ENCODE data around the gene PDCD2.
"Not testable (repeated sequence)": the region's sequence is repeated elsewhere in the genome, so short reads cannot be mapped to it uniquely, and the experiment has no call there.

The PDCD2 gene, protein sequence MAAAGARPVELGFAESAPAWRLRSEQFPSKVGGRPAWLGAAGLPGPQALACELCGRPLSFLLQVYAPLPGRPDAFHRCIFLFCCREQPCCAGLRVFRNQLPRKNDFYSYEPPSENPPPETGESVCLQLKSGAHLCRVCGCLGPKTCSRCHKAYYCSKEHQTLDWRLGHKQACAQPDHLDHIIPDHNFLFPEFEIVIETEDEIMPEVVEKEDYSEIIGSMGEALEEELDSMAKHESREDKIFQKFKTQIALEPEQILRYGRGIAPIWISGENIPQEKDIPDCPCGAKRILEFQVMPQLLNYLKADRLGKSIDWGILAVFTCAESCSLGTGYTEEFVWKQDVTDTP

GRCh38 chr6:170584181-170584953 lies at the start of gene PDCD2:
TSS of gene PDCD2 (minus strand) at chr6:170584637. CDS start at chr6:170584581, 56 bp downstream.
- no peaks in the 10 kb centered on the region for H3K27me3 ChIP-seq (ENCODE audit: control insufficient read depth, insufficient read depth, low read length)
- H3K27ac ChIP-seq (ENCODE audit: low read depth, low read length): peak within 1 kb of the TSS; percentile 58
- peak within 1 kb of the TSS; percentile 63 for H3K4me3 ChIP-seq (ENCODE audit: low read length)
- H3K36me3 ChIP-seq (ENCODE audit: control insufficient read depth, insufficient read depth, low read length): peaks cover 3% of the 10 kb centered on the region
- no peaks in the 10 kb centered on the region for H3K4me1 ChIP-seq (ENCODE audit: control insufficient read depth, insufficient read depth, low read length)
- H3K9ac ChIP-seq (ENCODE audit: low read length): peak within 1 kb of the TSS; percentile 74

DNA sequence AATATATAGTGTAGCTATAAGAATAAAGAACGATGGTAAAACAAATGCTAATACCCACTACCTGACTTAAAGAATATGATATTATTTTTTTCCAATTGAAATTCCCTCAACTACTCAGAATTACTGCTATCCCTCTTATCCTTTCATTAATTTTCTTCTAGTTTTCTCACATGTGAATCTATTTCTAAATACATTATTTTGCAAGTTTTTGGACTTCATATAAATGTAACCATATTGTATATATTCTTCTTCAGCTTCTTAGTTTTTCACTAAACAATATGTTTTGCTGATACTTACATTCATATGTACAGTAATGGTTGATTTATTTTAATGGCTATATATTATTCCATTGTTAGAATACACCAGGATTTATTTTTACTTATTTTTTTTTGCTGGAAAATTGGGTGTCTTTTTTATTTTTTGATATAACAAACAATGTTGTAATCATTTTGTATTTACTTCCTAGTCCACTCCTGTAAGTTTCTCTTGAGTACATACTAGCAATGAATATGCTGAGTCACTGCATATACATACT lies 31.6 kb upstream of the PDCD2 start:
- not testable (repeated sequence) for H3K27ac ChIP-seq (ENCODE audit: low read depth, low read length); H3K4me1 ChIP-seq (ENCODE audit: control insufficient read depth, insufficient read depth, low read length); H3K4me3 ChIP-seq (ENCODE audit: low read length); H3K9ac ChIP-seq (ENCODE audit: low read length); H3K36me3 ChIP-seq (ENCODE audit: control insufficient read depth, insufficient read depth, low read length); H3K27me3 ChIP-seq (ENCODE audit: control insufficient read depth, insufficient read depth, low read length)

- H3K27me3 ChIP-seq (ENCODE audit: control insufficient read depth, insufficient read depth, low read length); H3K4me1 ChIP-seq (ENCODE audit: control insufficient read depth, insufficient read depth, low read length); H3K9ac ChIP-seq (ENCODE audit: low read length); H3K36me3 ChIP-seq (ENCODE audit: control insufficient read depth, insufficient read depth, low read length); H3K4me3 ChIP-seq (ENCODE audit: low read length); H3K27ac ChIP-seq (ENCODE audit: low read depth, low read length): not testable (repeated sequence)
Observed at GRCh38 chr6:170612256-170612804, 27.9 kb upstream of the PDCD2 start.

GRCh38 chr6:170609225-170609624 lies 24.8 kb upstream of the PDCD2 start:
- not testable (repeated sequence) for H3K9ac ChIP-seq (ENCODE audit: low read length); H3K36me3 ChIP-seq (ENCODE audit: control insufficient read depth, insufficient read depth, low read length); H3K4me3 ChIP-seq (ENCODE audit: low read length); H3K27ac ChIP-seq (ENCODE audit: low read depth, low read length); H3K4me1 ChIP-seq (ENCODE audit: control insufficient read depth, insufficient read depth, low read length); H3K27me3 ChIP-seq (ENCODE audit: control insufficient read depth, insufficient read depth, low read length)

DNA sequence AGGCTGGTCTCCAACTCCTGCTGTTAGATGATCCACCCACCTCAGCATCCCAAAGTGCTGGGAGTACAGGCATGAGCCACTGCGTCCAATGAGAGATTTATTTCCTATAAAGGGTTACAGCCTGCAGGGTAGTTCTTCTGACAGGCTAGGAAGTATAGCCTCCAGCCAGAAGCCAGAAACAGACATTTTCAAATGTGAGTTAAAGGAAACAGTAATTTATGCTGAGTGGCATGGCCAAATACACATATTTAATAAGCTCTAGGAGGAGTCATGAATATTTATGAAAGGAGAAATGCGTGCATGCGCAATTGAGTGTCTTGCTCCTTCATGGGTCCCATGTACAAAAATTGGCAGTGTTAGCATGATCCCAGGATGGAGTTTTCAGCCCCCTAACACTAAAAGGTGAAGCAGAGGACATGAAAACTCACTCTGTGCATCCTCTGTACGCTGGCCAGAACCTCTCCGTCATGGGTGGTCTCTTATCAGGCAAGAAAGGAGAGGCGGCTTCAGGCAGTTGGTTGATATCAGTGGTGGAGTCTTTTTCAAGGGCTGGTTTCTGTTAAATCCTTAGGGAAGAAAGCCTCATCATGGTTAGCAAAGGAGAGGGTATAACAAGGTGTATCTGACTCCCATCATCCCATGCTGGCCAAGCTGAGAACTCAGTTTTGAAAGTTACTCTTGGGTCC lies 21.3 kb upstream of the PDCD2 start:
- Histone ChIP-seq H3K36me3 (ENCODE audit: control insufficient read depth, insufficient read depth, low read length) (no peaks in the 10 kb centered on the region), H3K27me3 (ENCODE audit: control insufficient read depth, insufficient read depth, low read length) (no peaks in the 10 kb centered on the region), H3K4me1 (ENCODE audit: control insufficient read depth, insufficient read depth, low read length) (no peaks in the 10 kb centered on the region), H3K9ac (ENCODE audit: low read length) (no peak overlapping the region), H3K4me3 (ENCODE audit: low read length) (no peak overlapping the region), H3K27ac (ENCODE audit: low read depth, low read length) (no peak overlapping the region)

GRCh38 chr6:170597278-170597677 lies 12.8 kb upstream of the PDCD2 start:
- Histone ChIP-seq H3K27ac (ENCODE audit: low read depth, low read length) (no peak overlapping the region), H3K36me3 (ENCODE audit: control insufficient read depth, insufficient read depth, low read length) (no peaks in the 10 kb centered on the region), H3K9ac (ENCODE audit: low read length) (no peak overlapping the region), H3K4me1 (ENCODE audit: control insufficient read depth, insufficient read depth, low read length) (no peaks in the 10 kb centered on the region), H3K4me3 (ENCODE audit: low read length) (no peak overlapping the region), H3K27me3 (ENCODE audit: control insufficient read depth, insufficient read depth, low read length) (no peaks in the 10 kb centered on the region)

DNA sequence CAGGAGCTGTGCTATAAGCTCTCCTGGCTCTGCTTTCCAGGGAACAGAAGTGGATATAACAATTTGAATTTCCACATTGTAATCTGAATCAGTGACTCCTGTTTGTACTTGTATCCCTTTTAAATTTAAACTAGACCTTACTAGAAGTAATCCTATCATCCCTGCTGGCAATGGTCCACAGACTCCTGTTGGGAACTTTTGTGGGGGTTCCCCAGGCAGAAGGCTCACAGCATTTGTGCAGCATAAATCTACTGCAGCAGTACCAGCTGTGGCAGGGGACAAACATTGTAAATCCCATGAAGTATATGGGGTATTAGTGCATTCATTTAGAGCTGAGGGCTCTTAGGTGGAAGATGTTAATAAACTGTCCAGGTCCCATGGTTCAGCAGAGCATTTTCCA lies 12.0 kb upstream of the PDCD2 start:
- Histone ChIP-seq H3K27me3 (ENCODE audit: control insufficient read depth, insufficient read depth, low read length) (no peaks in the 10 kb centered on the region), H3K27ac (ENCODE audit: low read depth, low read length) (no peak overlapping the region), H3K4me1 (ENCODE audit: control insufficient read depth, insufficient read depth, low read length) (no peaks in the 10 kb centered on the region), H3K36me3 (ENCODE audit: control insufficient read depth, insufficient read depth, low read length) (no peaks in the 10 kb centered on the region), H3K4me3 (ENCODE audit: low read length) (no peak overlapping the region), H3K9ac (ENCODE audit: low read length) (no peak overlapping the region)

DNA sequence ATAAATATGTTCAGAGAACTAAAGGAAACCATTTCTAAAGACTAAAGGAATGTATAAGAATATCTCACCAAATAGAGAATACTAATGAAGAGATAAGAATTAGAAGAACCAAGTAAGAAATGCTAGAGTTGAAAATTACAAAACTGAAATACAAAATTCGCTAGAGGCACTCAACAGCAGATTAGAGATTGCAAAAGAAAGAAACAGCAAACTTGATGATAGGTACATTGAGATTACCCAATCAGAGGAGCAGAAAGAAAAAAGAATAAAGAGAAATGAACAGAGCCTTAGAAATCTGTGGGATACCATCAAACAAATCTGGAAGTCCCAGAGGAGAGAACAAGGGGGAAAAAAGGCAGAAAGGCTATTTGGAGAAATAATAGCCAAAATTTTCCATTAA lies 6.3 kb upstream of the PDCD2 start:
- Histone ChIP-seq H3K4me3 (ENCODE audit: low read length) (no peak overlapping the region), H3K4me1 (ENCODE audit: control insufficient read depth, insufficient read depth, low read length) (no peaks in the 10 kb centered on the region)

DNA sequence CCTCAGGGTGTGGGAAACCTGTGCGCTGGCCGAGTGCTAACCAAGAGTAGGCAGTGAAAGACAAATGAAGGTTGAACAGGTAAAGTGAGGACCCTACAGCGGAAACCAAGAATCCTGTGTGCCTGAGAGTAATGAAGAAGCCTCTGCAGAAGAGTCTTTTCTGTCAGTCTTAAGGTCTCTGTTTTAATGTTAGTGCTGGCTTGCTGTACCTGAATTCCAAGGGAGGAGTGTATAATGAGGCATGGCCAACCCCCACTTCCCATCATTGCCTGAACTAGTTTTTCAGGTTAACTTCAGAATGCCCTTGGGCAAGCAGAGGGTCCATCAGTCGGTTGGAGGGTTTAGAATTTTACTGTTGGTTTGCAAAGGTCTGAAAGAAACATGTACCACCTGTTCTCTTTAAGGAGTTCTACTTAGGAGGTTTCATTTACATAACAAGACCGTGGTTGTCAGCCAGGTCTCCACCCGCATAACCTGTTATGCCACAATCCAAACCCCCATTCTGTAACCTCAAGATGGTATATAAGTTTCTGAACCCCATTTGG lies 589 bp upstream of the PDCD2 start:
- Histone ChIP-seq H3K27me3 (ENCODE audit: control insufficient read depth, insufficient read depth, low read length) (no peaks in the 10 kb centered on the region), H3K36me3 (ENCODE audit: control insufficient read depth, insufficient read depth, low read length) (peaks cover 3% of the 10 kb centered on the region), H3K4me1 (ENCODE audit: control insufficient read depth, insufficient read depth, low read length) (no peaks in the 10 kb centered on the region), H3K4me3 (ENCODE audit: low read length) (peak overlapping the region; percentile 63), H3K27ac (ENCODE audit: low read depth, low read length) (peak overlapping the region; percentile 58), H3K9ac (ENCODE audit: low read length) (peak overlapping the region; percentile 10)

More for the DNA sequence above, 6.3 kb upstream of the PDCD2 start:
- Histone ChIP-seq H3K36me3 (ENCODE audit: control insufficient read depth, insufficient read depth, low read length) (no peaks in the 10 kb centered on the region), H3K27ac (ENCODE audit: low read depth, low read length) (no peak overlapping the region), H3K27me3 (ENCODE audit: control insufficient read depth, insufficient read depth, low read length) (no peaks in the 10 kb centered on the region), H3K9ac (ENCODE audit: low read length) (no peak overlapping the region)

DNA sequence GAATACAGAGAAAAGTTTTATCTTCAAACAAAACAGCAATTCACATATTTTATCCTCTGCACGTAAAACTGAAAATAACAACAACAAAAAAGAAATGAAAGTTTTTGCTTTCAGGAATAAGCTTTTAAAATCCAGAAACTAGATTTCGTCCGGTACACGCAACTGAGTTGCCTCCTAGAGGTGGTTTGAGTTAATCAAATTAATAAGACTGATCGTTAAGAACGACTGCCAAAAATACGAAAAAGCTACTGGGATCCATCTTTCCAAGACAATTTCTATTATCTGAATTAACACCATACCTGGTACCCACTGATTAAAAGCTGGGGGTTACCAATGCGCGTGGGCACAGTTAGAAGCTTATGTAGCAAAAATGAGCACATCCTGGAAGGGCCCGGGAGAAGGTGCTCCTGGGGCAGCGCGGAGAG lies 669 bp downstream of the PDCD2 start:
- Histone ChIP-seq H3K27me3 (ENCODE audit: control insufficient read depth, insufficient read depth, low read length) (no peaks in the 10 kb centered on the region), H3K36me3 (ENCODE audit: control insufficient read depth, insufficient read depth, low read length) (peaks cover 3% of the 10 kb centered on the region), H3K9ac (ENCODE audit: low read length) (peak overlapping the region; percentile 74), H3K4me3 (ENCODE audit: low read length) (peak overlapping the region; percentile 63), H3K27ac (ENCODE audit: low read depth, low read length) (peak overlapping the region; percentile 58), H3K4me1 (ENCODE audit: control insufficient read depth, insufficient read depth, low read length) (no peaks in the 10 kb centered on the region)

DNA sequence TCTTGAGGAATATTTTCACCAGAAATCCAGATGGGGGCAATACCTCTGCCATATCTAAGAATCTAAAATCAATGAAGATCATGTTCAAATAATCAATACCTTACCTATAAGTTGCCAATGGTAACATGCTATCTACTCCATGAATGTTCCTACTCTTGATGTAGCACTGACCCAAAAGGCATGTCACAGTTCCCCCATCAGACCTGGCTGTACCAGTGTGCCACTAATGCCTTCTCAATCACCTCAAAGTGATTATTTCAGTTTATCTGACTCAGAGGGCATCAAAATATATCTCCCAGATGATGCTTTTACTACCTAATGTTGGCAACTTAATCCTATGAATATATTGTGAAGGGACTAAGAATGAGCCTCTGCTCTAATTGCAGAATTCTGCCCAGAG lies 5.5 kb downstream of the PDCD2 start:
- no peak overlapping the region for H3K27ac ChIP-seq (ENCODE audit: low read depth, low read length)
- H3K4me1 ChIP-seq (ENCODE audit: control insufficient read depth, insufficient read depth, low read length): no peaks in the 10 kb centered on the region
- H3K36me3 ChIP-seq (ENCODE audit: control insufficient read depth, insufficient read depth, low read length): peaks cover 9% of the 10 kb centered on the region
- no peaks in the 10 kb centered on the region for H3K27me3 ChIP-seq (ENCODE audit: control insufficient read depth, insufficient read depth, low read length)
- H3K9ac ChIP-seq (ENCODE audit: low read length): no peak overlapping the region
- no peak overlapping the region for H3K4me3 ChIP-seq (ENCODE audit: low read length)

- Histone ChIP-seq H3K27me3 (ENCODE audit: control insufficient read depth, insufficient read depth, low read length) (no peaks in the 10 kb centered on the region), H3K36me3 (ENCODE audit: control insufficient read depth, insufficient read depth, low read length) (peaks cover 17% of the 10 kb centered on the region), H3K27ac (ENCODE audit: low read depth, low read length) (no peak overlapping the region), H3K9ac (ENCODE audit: low read length) (no peak overlapping the region), H3K4me1 (ENCODE audit: control insufficient read depth, insufficient read depth, low read length) (no peaks in the 10 kb centered on the region), H3K4me3 (ENCODE audit: low read length) (no peak overlapping the region)
Observed at GRCh38 chr6:170575250-170575649, 9.2 kb downstream of the PDCD2 start.
